ENCODE measurements around the gene RAMAC. TPM values are rescaled to one million over a fixed set of nuclear protein-coding genes. Genes with fewer than 3 reads are reported as not detected.

RAMAC gene
- total and polyA plus RNA-seq, 10 of the 15 experiments (the other 5 are each of a cell fraction or from before 2014, with no cell fraction given): 22.4 to 109 (median 41.7) TPM

DNA sequence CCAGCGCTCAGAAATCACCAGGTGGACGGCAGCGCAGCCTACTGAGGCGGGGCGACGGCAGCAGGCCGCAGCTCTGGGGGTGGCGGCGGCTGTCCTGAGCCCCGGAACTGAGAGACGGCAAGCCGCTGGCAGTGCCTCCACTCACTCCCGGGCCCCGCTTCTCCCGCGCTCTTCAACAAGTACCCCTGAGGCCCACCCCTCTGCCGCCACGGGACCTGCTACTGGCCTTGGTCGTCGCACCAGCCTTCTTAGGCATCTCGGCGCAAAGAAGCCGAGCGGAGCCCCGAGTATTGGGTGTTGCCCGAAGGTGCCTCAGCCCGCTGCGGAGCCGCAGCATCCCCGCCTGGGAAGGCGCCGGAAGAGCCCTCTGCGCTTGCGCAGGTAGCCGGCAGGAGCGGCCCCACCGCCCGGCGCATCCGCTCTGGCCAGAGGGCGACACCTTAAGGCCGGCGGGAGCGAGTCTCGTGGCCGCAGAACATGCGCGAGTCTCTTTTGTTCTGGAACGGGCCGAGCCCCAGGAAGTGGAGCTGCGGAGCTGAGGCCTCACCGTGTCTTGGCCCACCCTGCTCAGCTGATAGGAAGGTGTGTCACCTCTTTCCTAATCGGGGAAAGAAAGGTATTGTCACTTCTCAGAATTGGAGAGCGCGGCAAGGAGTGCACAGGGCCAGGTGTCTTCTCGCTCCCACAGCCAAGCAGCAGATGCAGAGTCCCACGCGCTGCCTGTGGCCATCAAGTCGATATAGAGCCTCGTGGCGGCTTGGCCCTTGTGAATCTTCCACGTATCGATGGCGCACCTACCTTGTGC is 25.5 kb downstream of the RAMAC start, which contains the start of gene C15orf40:
Gene C15orf40 (minus strand): TSS at position 369 of the 805 bp plus-strand sequence. CDS start 32 bp downstream, at position 337.
- POLR2A ChIA-PET: interaction anchor here (0.5 to 3.1 kb wide), 8 partner anchors 11 to 262 kb away, joined by 3 to 10 read pairs (median 4); partner anchors contain the start of gene RAMAC
- Histone ChIP-seq H3K36me3 (ENCODE audit: control insufficient read depth in 2 of 2, insufficient read depth in 2 of 2, low read length in 1 of 2) (peaks cover 1 to 4% of the 10 kb centered on the region in 2 experiments; a peak in 3 of 4 replicates), H3K9me3 (replicated peaks; ENCODE audit: control insufficient read depth, insufficient read depth, low read length) (no peaks in the 10 kb centered on the region), H2AFZ (ENCODE audit: control insufficient read depth, low read depth, low read length) (peak within 1 kb of the TSS; percentile 95), H3K4me1 (ENCODE audit: control insufficient read depth, insufficient read depth, low read length) (peaks cover 6% of the 10 kb centered on the region; the same call in 1 of the 2 replicates), H3K27ac (ENCODE audit: control insufficient read depth, insufficient read depth) (peak within 1 kb of the TSS; percentile 72), H3K9ac (ENCODE audit: control insufficient read depth, insufficient read depth, low read length) (peak within 1 kb of the TSS; percentile 81), H3K79me2 (ENCODE audit: control insufficient read depth, insufficient read depth, low read length) (peaks cover 21% of the 10 kb centered on the region), H3K27me3 (replicated peaks in 1 of 2; ENCODE audit: control insufficient read depth in 2 of 2, insufficient read depth in 2 of 2, low read length in 1 of 2) (no peaks in the 10 kb centered on the region), H3K4me2 (ENCODE audit: control insufficient read depth, insufficient read depth) (peak within 1 kb of the TSS; percentile 83), H3K4me3 (peak within 1 kb of the TSS; percentile 78), H4K20me1 (ENCODE audit: control insufficient read depth, insufficient read depth) (no peaks in the 10 kb centered on the region)
- SMC1A ChIA-PET (ENCODE audit: uncharacterized antibody, unreplicated experiment): interaction anchor here (0.5 to 2.6 kb wide), 15 partner anchors 10 to 551 kb away, joined by 3 to 10 read pairs (median 4); partner anchors contain the start of genes HDGFL3 and RAMAC
- RAD21 ChIA-PET (ENCODE audit: unreplicated experiment): interaction anchor here (0.6 to 1.6 kb wide), 11 partner anchors 9 to 481 kb away, joined by 3 to 7 read pairs (median 4); no protein-coding TSS in a partner anchor
- 3% methylated on average over 63 of the region's 64 CpGs for WGBS (ENCODE audit: insufficient coverage, insufficient replicate concordance, low lambda C conversion rate, missing lambda C conversion rate)
- BruUV-seq (replicated peaks): no TSS peak
- intact Hi-C loops (cut with micrococcal nuclease; ENCODE audit: unreplicated experiment) (loop anchor here (1.0 to 5.0 kb wide), 3 partner anchors 56 to 369 kb away; partner anchors contain the start of gene BTBD1), in situ Hi-C loops (cut with MboI) (loop anchor here (5.0 kb wide), 1 partner anchor 201 kb away; no protein-coding TSS in a partner anchor)
- peak; percentile 93 for ATAC-seq
- peak; percentile 71 for DNase-seq (ENCODE audit: low read depth, low spot score)
- FAIRE-seq: peak; percentile 93
- CTCF ChIA-PET: interaction anchor here (0.6 to 4.1 kb wide), 43 partner anchors 8 to 551 kb away, joined by 3 to 28 read pairs (median 4); partner anchors contain the start of genes BTBD1, HDGFL3, RAMAC and WHAMM
- TF ChIP-seq RFX5 (IDR thresholded peaks at IDR 0.05; ENCODE audit: low read depth, low read length) (0 out of 2 replicates have a peak, but pooled peaks have one; percentile 21), NFIC (IDR thresholded peaks at IDR 0.05; ENCODE audit: low read depth, low read length) (no peak), TARDBP (IDR thresholded peaks at IDR 0.05; ENCODE audit: borderline replicate concordance) (no peak), RCOR1 (conservative IDR thresholded peaks at IDR 0.05; ENCODE audit: low read depth, low read length) (0 out of 2 replicates have a peak, but pooled peaks have one; percentile 28), RELB (IDR thresholded peaks at IDR 0.05; ENCODE audit: low read depth) (peak; percentile 44; the same call in 1 of the 2 replicates), YY1 (IDR thresholded peaks at IDR 0.05; ENCODE audit: low read depth, low read length) (peak; percentile 72; the same call in 1 of the 2 replicates), CBFB (IDR thresholded peaks at IDR 0.05; ENCODE audit: low read depth) (peak; percentile 76), EED (IDR thresholded peaks at IDR 0.05; ENCODE audit: low read depth) (0 out of 2 replicates have a peak, but pooled peaks have one; percentile 37), PKNOX1 (IDR thresholded peaks at IDR 0.05) (no peak), SREBF2 (IDR thresholded peaks at IDR 0.05; ENCODE audit: low read length) (no peak), MTA3 (IDR thresholded peaks at IDR 0.05; ENCODE audit: borderline replicate concordance, low read length) (no peak), ZBTB11 (CRISPR knock-in tag; IDR thresholded peaks at IDR 0.05) (no peak), ESRRA (IDR thresholded peaks at IDR 0.05; ENCODE audit: low read length) (no peak), SIN3A (IDR thresholded peaks at IDR 0.05; ENCODE audit: low read depth, low read length) (peak; percentile 70), IRF5 (IDR thresholded peaks at IDR 0.05; ENCODE audit: borderline replicate concordance) (no peak), NBN (IDR thresholded peaks at IDR 0.05) (peak; percentile 83)
